ENCODE results near the gene COG2.

COG2 gene

GRCh38 chr1:230642263-230642959, at the start of gene COG2:
TSS of gene COG2 (plus strand) at chr1:230642481. CDS start at chr1:230642607, 126 bp downstream.
- no peak for FAIRE-seq

GRCh38 chr1:230592848-230593414, 49.4 kb upstream of the COG2 start:
- no peak for TF ChIP-seq CTCF (IDR thresholded peaks at IDR 0.05; ENCODE audit: insufficient read depth, missing control alignments)
- DNase-seq (ENCODE audit: insufficient read length, low spot score): no peak
- no peak for FAIRE-seq

More at GRCh38 chr1:230642263-230642959, at the start of gene COG2:
- TF ChIP-seq CTCF (IDR thresholded peaks at IDR 0.05; ENCODE audit: insufficient read depth, missing control alignments): peak; percentile 97
- peak; percentile 95 for DNase-seq (ENCODE audit: insufficient read length, low spot score)

- no peak for TF ChIP-seq CTCF (IDR thresholded peaks at IDR 0.05; ENCODE audit: insufficient read depth, missing control alignments)
- no peak for FAIRE-seq
- DNase-seq (ENCODE audit: insufficient read length, low spot score): no peak
These were observed 48.0 kb upstream of the COG2 start for GRCh38 chr1:230594214-230594773.

- no peak for TF ChIP-seq CTCF (IDR thresholded peaks at IDR 0.05; ENCODE audit: insufficient read depth, missing control alignments)
- DNase-seq (ENCODE audit: insufficient read length, low spot score): no peak
- FAIRE-seq: no peak
These were observed 47.1 kb upstream of the COG2 start for GRCh38 chr1:230595181-230595580.

GRCh38 chr1:230596306-230596705, 46.0 kb upstream of the COG2 start:
- TF ChIP-seq CTCF (IDR thresholded peaks at IDR 0.05; ENCODE audit: insufficient read depth, missing control alignments): no peak
- DNase-seq (ENCODE audit: insufficient read length, low spot score): no peak
- no peak for FAIRE-seq

- FAIRE-seq: no peak
- no peak for TF ChIP-seq CTCF (IDR thresholded peaks at IDR 0.05; ENCODE audit: insufficient read depth, missing control alignments)
These were observed 43.5 kb upstream of the COG2 start for GRCh38 chr1:230598745-230599144.

More at GRCh38 chr1:230598745-230599144, 43.5 kb upstream of the COG2 start:
- no peak for DNase-seq (ENCODE audit: insufficient read length, low spot score)
